GM19372 (cell line): Measurements from ENCODE around the gene LARGE2.

Source experiments
- ATAC-seq: cut with Tn5 transposase; IDR thresholded peaks from one replicate; pipeline ENCODE4 v1.9.1; 2021; ENCODE audit warnings: mild to moderate bottlenecking, low read depth, moderate library complexity; ENCODE audit not compliant: unreplicated experiment

Gene LARGE2

DNA sequence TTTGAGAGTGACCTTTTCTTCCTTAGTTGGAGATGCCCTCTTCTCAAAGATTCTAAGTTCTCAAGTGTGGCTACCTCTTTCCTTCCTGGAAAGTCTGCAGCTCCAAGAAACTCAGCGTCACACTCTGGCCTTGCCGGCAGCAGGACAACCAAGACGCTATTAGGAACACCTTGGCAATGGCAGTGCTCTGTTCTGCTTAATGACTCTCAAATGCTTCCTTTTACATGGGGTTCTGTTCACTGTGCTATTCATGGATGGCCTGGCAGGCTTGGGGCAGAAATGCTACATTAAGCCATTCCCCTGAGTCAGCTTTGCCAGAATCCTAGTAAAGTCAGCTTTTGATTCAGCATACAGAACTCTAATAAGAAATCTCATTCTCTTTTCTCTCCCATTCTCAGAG is 25.9 kb downstream of the LARGE2 start:
- ATAC-seq: no peak

DNA sequence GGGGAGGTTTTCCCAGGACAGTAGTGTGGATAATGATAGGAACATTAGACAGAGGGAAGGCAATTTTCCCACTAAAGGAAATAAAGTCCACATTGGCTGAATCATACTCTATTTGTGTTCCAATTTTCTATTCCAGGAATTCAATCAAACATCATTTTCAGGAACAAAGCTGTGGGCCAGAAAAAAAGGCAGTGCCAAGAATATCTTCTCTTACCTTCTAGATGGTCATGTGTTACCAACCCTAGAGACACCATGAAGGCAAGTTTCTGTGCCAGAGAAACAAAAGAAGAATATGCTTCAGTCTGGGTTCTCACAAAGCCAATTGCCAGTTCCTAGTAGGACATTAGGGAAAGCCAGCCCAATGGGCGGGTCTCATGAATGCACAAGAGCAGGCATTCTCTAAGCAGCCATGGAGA is 27.5 kb downstream of the LARGE2 start:
- no peak for ATAC-seq

DNA sequence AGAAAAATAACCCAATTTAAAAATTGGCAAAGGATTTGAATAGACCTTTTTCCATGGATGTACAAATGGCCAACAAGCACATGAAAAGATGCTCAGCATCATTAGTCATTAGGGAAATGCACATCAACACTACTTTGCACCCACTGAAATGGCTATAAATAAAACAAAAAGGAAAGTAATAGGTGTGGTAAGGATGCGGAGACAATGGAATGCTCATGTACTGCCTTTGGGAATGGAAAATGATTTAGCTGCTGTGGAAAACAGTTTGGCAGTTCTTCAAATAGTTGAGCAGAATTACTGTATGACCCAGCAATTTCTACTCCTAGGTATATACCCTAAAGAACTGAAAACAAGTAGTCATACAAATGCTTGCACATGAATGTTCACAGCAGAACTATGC is 37.4 kb downstream of the LARGE2 start:
- no peak for ATAC-seq

DNA sequence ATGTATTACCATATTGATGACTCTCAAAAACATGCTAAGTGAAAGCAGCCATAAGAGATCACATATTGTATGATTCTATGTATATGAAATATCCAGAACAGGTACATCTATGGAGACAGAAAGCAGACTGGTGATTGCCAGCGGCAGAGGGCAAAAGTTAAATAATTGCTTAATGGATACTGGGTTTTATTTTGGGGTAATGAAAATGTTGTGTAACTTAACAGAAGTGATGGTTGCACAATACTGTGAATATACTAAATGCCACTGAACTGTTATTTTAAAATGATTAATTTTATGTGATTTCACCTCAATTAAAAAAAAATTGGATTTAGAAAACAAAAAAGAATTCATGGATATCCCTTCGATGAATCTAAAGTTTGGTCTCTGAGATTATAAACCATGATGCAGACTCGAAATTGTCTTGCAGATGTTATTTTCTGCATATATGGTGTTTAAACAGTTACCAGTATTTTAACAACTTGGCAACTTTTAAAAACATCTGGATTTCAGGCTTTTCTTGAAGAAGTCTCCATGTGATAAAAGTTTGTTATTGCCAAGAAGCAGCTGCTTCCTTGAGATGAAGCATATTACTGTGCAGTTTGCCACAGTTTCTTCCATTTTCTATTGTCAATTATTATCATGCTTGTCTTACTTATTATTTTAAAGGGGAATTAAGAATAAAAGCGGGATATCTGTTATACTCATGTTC is 38.1 kb downstream of the LARGE2 start:
- no peak for ATAC-seq

DNA sequence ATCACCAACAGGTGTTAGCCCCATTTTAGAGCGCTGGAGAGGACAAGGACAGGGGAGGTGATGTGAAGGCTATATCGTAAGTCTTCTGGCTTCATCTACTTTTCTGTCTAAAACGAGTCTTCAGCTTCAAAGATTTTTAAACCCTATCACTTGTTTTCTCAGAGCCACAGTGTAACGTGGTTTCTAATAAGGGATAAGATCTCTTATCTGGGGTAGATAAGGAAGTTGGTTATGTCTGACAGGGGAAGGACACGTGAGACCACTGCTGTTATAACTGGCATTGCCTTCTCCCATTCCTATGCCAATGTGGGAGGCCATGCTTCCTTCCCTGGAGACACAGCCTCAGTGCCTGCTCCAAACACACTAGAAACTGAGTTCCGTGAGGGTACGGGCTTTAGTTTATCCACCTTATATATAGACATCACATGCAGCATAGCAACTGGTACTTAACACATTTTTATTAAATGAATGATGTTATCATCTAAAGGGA is 39.3 kb downstream of the LARGE2 start:
- ATAC-seq: no peak

DNA sequence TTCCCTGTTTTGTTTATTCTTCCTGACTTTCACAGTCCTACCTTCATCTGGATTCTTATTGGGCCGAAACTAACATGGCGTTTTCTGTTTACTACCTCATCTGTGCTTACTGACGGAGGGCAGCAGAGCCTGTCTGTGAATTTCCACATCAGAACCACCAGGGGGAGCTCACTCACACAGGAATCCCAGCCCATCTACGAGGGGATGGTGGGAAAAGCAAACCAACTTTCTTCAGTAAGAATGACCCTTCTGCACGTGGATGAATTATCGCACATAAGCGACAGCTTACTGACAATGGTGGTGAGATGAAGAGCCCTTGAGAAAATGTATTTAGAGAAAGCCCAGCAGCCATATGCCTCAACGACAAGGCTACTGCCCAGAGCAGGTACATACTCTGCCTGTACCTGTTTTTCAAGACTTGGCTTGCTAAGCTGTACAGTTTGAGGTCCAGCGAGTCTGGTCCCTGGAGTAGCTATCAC is 42.5 kb downstream of the LARGE2 start:
- peak; percentile 59 for ATAC-seq

DNA sequence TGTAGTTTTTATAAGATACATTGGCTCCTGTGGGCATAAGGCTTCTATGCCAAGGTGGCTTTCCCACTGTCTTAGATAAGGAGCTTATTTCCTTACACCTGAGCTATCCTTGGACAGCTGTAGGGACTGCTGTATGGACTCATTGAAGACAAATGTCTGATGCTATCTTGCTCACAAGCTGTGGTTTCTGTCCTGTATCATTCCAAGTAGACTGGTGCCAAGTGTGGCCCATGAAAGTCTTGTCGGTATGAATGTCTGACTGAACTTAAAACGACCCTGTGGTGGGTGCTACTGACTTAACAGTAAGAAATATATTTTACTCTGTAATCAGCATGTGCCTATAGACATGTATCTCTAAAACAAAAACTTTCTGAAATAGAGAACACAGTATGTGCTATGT is 45.0 kb downstream of the LARGE2 start:
- no peak for ATAC-seq

DNA sequence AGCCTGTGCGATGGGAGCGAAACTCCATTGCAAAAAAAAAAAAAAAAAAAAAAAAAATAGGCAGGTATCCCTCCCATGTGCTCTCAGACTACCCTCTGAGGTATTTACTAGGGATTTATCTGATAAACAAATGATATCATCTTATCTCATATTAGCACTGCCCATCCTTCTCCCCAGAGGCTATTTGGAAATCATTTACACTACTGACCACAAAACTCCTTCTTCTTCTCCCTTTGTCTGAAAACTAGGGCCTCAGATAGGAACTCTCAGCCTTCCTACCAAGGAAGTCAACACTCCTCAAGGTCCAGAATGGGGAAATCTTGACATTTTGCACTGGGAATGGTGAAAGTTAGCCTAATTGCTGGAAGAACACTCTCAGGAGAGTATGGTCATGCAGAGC is 46.4 kb downstream of the LARGE2 start:
- ATAC-seq: no peak

DNA sequence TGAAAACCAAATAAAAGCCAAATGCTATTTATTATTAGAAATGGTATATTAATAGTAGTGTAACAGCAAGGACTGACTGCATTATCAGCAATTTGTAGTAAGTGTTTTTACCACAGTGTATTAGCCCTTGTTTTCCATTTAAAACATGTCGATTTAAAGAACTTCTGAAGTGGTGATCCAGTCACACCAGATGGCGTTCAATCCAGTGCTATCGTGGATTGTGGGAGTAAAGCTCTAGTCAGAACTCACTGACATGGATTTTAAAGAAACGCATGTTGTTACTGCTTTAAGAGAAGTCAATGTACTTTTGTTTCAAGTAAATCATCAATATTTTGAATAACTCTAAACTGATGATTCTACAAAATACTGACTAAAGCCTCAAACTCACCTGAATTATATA is 51.1 kb downstream of the LARGE2 start:
- no peak for ATAC-seq

DNA sequence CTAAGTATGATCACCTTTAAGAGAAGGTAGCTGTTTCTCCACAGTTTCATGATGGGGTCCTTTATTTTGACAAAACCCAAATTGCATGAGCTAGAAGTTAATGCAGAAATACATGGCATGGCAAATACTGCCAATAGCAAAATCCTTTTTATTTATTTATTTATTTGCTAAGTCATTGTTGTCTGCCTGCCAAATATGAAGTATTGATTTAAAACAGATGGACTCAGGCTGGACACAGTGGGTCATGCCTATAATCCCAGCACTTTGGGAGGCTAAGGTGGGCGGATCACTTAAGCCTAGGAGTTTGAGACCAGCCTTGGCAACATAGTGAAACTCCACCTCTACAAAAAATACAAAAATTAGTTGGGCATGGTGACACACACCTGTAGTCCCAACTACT is 52.4 kb downstream of the LARGE2 start:
- ATAC-seq: no peak
